H9 (cell line): Measurements from ENCODE around the gene BRSK1. TPM values are rescaled to one million over a fixed set of nuclear protein-coding genes. Genes with fewer than 3 reads are reported as not detected.
A peak's percentile ranks its signal among the peaks of the same experiment; 100 is the strongest.

Experiments used
- DNase-seq: peaks from one replicate; pipeline ENCODE4 v3.0.0-alpha.2; 2017
- H2AFZ ChIP-seq: one replicate; pipeline ENCODE4 v1.6.1; 2013; ENCODE audit warnings: mild to moderate bottlenecking, low read length, control low read depth, moderate library complexity
- H2AK5ac ChIP-seq: 2 replicates; pipeline ENCODE4 v1.6.1; 2013; ENCODE audit warnings: low read length, control low read depth, mixed read lengths; ENCODE audit not compliant: insufficient read length
- H2BK120ac ChIP-seq: one replicate; pipeline ENCODE4 v1.6.1; 2013; ENCODE audit warnings: low read depth, mild to moderate bottlenecking, low read length, control low read depth, inconsistent platforms; ENCODE audit not compliant: poor library complexity, severe bottlenecking
- H2BK12ac ChIP-seq: 2 replicates; pipeline ENCODE4 v1.6.1; 2013; ENCODE audit warnings: low read length, control low read depth, mixed read lengths, low read depth; ENCODE audit not compliant: insufficient read length
- H2BK15ac ChIP-seq: 2 replicates; pipeline ENCODE4 v1.6.1; 2013; ENCODE audit warnings: low read depth, low read length, control low read depth
- H2BK20ac ChIP-seq: one replicate; pipeline ENCODE4 v1.6.1; 2013; ENCODE audit warnings: low read depth, mild to moderate bottlenecking, low read length, control low read depth, inconsistent platforms; ENCODE audit not compliant: poor library complexity, severe bottlenecking
- H2BK5ac ChIP-seq: 2 replicates; pipeline ENCODE4 v1.6.1; 2013; ENCODE audit warnings: low read length, control low read depth, mixed read lengths; ENCODE audit not compliant: insufficient read length
- H3K14ac ChIP-seq: 2 replicates; pipeline ENCODE4 v1.6.1; 2013; ENCODE audit warnings: low read length, control low read depth; ENCODE audit not compliant: insufficient read depth
- H3K18ac ChIP-seq: 2 replicates; pipeline ENCODE4 v1.6.1; 2013; ENCODE audit warnings: low read depth, mild to moderate bottlenecking, mixed read lengths, low read length, control low read depth; ENCODE audit not compliant: insufficient read length
- H3K23ac ChIP-seq: 2 replicates; pipeline ENCODE4 v1.6.1; 2013; ENCODE audit warnings: low read length, control low read depth, mixed read lengths, low read depth; ENCODE audit not compliant: insufficient read length
- H3K23me2 ChIP-seq: 2 replicates; pipeline ENCODE4 v1.6.1; 2013; ENCODE audit warnings: low read depth, mild to moderate bottlenecking, mixed read lengths, low read length, control low read depth; ENCODE audit not compliant: insufficient read length, poor library complexity, severe bottlenecking
- H3K27ac ChIP-seq: 2 replicates; pipeline ENCODE4 v1.5.1; 2013; ENCODE audit warnings: low read length, control low read depth, mixed read lengths, low read depth; ENCODE audit not compliant: insufficient read length
- H3K27me3 ChIP-seq: 2 replicates; pipeline ENCODE4 v1.6.1; 2013; ENCODE audit warnings: low read length, control low read depth, inconsistent platforms; ENCODE audit not compliant: insufficient read depth
- H3K4ac ChIP-seq: 2 replicates; pipeline ENCODE4 v1.6.1; 2013; ENCODE audit warnings: low read depth, mild to moderate bottlenecking, control low read depth, inconsistent platforms, low read length, moderate library complexity
- H3K4me1 ChIP-seq: 2 replicates; pipeline ENCODE4 v1.6.1; 2013; ENCODE audit warnings: low read length, control low read depth, inconsistent platforms; ENCODE audit not compliant: insufficient read depth
- H3K4me2 ChIP-seq: 2 replicates; pipeline ENCODE4 v1.6.1; 2013; ENCODE audit warnings: low read length, control low read depth, mixed read lengths; ENCODE audit not compliant: insufficient read length, insufficient read depth
- H3K56ac ChIP-seq: 2 replicates; pipeline ENCODE4 v1.6.1; 2013; ENCODE audit warnings: low read depth, mild to moderate bottlenecking, mixed read lengths, low read length, control low read depth; ENCODE audit not compliant: insufficient read length
- H3K79me1 ChIP-seq: 2 replicates; pipeline ENCODE4 v1.6.1; 2013; ENCODE audit warnings: low read depth, mild to moderate bottlenecking, moderate library complexity, low read length, control low read depth, inconsistent platforms; ENCODE audit not compliant: insufficient read depth, poor library complexity, severe bottlenecking
- H3K79me2 ChIP-seq: 2 replicates; pipeline ENCODE4 v1.6.1; 2013; ENCODE audit warnings: low read length, control low read depth, inconsistent platforms; ENCODE audit not compliant: insufficient read depth
- H3K9ac ChIP-seq: 2 replicates; pipeline ENCODE4 v1.6.1; 2013; ENCODE audit warnings: low read length, control low read depth, mixed read lengths; ENCODE audit not compliant: insufficient read length; ENCODE audit errors: extremely low read depth
- H3K9me3 ChIP-seq: one replicate; pipeline ENCODE4 v1.6.1; 2013; ENCODE audit warnings: low read depth, low read length, inconsistent platforms; ENCODE audit not compliant: control insufficient read depth
- H3T11ph ChIP-seq: one replicate; pipeline ENCODE4 v1.6.1; 2013; ENCODE audit warnings: mild to moderate bottlenecking, low read length, control low read depth, inconsistent platforms
- H4K20me1 ChIP-seq: one replicate; pipeline ENCODE4 v1.6.1; 2013; ENCODE audit not compliant: control insufficient read depth, insufficient read length, insufficient read depth
- H4K5ac ChIP-seq: 2 replicates; pipeline ENCODE4 v1.6.1; 2013; ENCODE audit warnings: low read depth, mild to moderate bottlenecking, mixed read lengths, low read length, control low read depth; ENCODE audit not compliant: insufficient read length
- H4K8ac ChIP-seq: replicated peaks from 2 replicates; pipeline ENCODE4 v1.6.1; 2013; ENCODE audit warnings: low read length, control low read depth, mixed read lengths, low read depth; ENCODE audit not compliant: insufficient read length
- H4K91ac ChIP-seq: 2 replicates; pipeline ENCODE4 v1.6.1; 2013; ENCODE audit warnings: low read depth, mild to moderate bottlenecking, moderate library complexity, mixed read lengths, low read length, control low read depth; ENCODE audit not compliant: insufficient read length
- H3K27ac Mint-ChIP-seq, 3 experiments: 2 replicates in 2 of 3; 3 replicates in 1 of 3; pipeline ENCODE4 v1.8.0; 2020 to 2021; ENCODE audit warnings: mixed read lengths in 3 of 3, mild to moderate bottlenecking in 1 of 3, moderate library complexity in 1 of 3
- H3K27me3 Mint-ChIP-seq: 2 replicates; pipeline ENCODE4 v1.8.0; 2021; ENCODE audit warnings: low read depth, mild to moderate bottlenecking, moderate library complexity, mixed read lengths
- H3K36me3 Mint-ChIP-seq, 3 experiments: 2 replicates in 2 of 3; 3 replicates in 1 of 3; pipeline ENCODE4 v1.8.0; 2020 to 2021; ENCODE audit warnings: low read depth in 3 of 3, mixed read lengths in 3 of 3; ENCODE audit not compliant: insufficient read depth in 1 of 3
- H3K4me1 Mint-ChIP-seq, 2 experiments: 2 replicates each; pipeline ENCODE4 v1.8.0; 2020; ENCODE audit warnings: mixed read lengths in 2 of 2
- H3K4me3 Mint-ChIP-seq, 2 experiments: 2 replicates in 1 of 2; 3 replicates in 1 of 2; pipeline ENCODE4 v1.8.0; 2020 to 2021; ENCODE audit warnings: mild to moderate bottlenecking in 2 of 2, mixed read lengths in 2 of 2, moderate library complexity in 1 of 2
- H3K9me3 Mint-ChIP-seq, 2 experiments: 2 replicates in 1 of 2; 3 replicates in 1 of 2; pipeline ENCODE4 v1.8.0; 2020; ENCODE audit warnings: mild to moderate bottlenecking in 2 of 2, mixed read lengths in 2 of 2, moderate library complexity in 1 of 2
- CTCF ChIP-seq: fragments of 200-600 bp; sonication (generic); conservative IDR thresholded peaks from 3 replicates; pipeline ENCODE4 v1.8.0; 2021; ENCODE audit warnings: antibody characterized with exemption, mild to moderate bottlenecking
- WGBS: extraction: QIAGEN DNeasy Blood & Tissue Kit; methylation state at CpG from one replicate; pipeline ENCODE4 v1.1.7; 2013; ENCODE audit warnings: missing lambda C conversion rate, low lambda C conversion rate, mixed read lengths; ENCODE audit not compliant: insufficient read length; ENCODE audit errors: extremely low coverage; 5-methylcytosine and 5-hydroxymethylcytosine counted together
- total RNA-seq: library from RNA; stranded (reverse); gene quantifications from 2 replicates; pipeline ENCODE4 v1.2.1, GENCODE V29; 2021

BRSK1 gene
- total RNA-seq, 1 experiment from 2014 or later: 43.5 TPM

DNA sequence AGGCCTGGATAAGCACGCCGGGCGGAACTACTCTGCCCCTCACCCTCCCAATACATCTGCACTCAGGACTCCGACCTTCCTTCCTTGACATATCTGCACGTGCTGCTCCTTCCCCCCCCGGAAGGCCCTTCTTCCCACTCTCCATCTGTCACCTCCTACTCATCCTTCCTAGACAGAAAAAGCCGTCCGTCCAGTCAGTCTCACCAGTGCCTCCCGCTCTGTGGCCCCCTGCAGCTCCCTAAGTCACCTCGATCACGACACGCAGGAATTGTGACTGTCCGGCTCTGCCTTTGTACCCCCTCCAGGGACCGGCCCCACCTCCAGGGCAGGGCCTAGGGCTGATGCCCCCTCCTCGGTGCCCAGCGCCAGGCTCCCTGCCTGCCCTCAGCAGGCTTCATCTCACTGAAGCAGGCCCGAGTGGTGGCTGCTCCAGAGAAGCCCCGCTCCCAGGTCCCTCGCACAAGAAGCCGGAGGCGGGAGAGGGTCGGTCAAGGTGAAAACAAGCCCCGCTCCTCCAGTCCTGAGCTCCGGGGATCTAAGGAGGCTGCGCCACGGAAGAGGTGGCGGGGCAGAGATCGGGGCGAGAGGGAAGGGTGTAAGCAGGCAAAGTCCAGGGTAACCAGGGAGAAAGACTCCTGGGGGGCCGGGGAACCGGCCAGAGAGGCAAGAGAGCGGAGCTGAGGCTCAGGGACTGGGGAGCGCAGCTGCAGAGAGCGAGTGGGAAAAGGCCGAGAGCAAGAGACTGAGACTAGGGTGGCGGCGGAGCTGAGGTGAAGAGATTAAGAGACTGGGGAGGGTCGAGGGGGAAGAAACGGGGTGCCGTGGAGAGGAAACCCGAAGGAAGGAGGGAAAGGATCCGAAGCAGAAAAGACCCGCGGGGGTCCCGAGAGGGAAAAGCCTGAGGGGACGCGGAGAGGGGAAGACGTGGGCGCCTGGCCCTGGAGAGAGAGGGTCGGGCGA, 26.1 kb upstream of the BRSK1 start:
- H4K8ac ChIP-seq: no peak overlapping the region
- WGBS: no CpG with 5 or more reads among the region's 51 CpGs
- H2AFZ ChIP-seq: no peak overlapping the region
- H4K20me1 ChIP-seq: peaks cover 3% of the 10 kb centered on the region
- no peak for DNase-seq
- no peak overlapping the region for H3K18ac ChIP-seq
- Mint-ChIP-seq H3K27ac (peak overlapping the region in 2 of 3 experiments; percentile 90 to 93; a peak in 6 of 7 replicates), H3K36me3 (peaks cover 5 to 10% (median 9%) of the 10 kb centered on the region in 3 experiments; a peak in 6 of 7 replicates), H3K4me1 (peaks cover 45 to 56% of the 10 kb centered on the region in 2 experiments), H3K27me3 (no peaks in the 10 kb centered on the region; the same call in 1 of the 2 replicates), H3K4me3 (peak overlapping the region; percentile 97 to 99), H3K9me3 (no peaks in the 10 kb centered on the region)
- H3K56ac ChIP-seq: no peak overlapping the region
- no peak overlapping the region for H2BK5ac ChIP-seq
- H3K23me2 ChIP-seq: peaks cover 9% of the 10 kb centered on the region
- no peak overlapping the region for H2BK120ac ChIP-seq
- no peak overlapping the region for H4K5ac ChIP-seq
- no peak overlapping the region for H2AK5ac ChIP-seq
- H3K27me3 ChIP-seq: no peaks in the 10 kb centered on the region
- H3K4me1 ChIP-seq: peaks cover 12% of the 10 kb centered on the region; the same call in 1 of the 2 replicates
- no peak overlapping the region for H3K27ac ChIP-seq
- H3K9ac ChIP-seq: peak overlapping the region; percentile 42
- TF ChIP-seq CTCF: no peak
- no peak overlapping the region for H3K23ac ChIP-seq
- no peak overlapping the region for H4K91ac ChIP-seq
- H2BK20ac ChIP-seq: no peak overlapping the region
- H3K79me1 ChIP-seq: peaks cover 18% of the 10 kb centered on the region
- peak overlapping the region; percentile 3; the same call in 1 of the 2 replicates for H3K14ac ChIP-seq
- H3K4ac ChIP-seq: no peak overlapping the region
- H3K4me2 ChIP-seq: peak overlapping the region; percentile 80
- no peak overlapping the region for H2BK12ac ChIP-seq
- no peaks in the 10 kb centered on the region for H3K9me3 ChIP-seq
- H2BK15ac ChIP-seq: no peak overlapping the region
- H3T11ph ChIP-seq: no peak overlapping the region
- H3K79me2 ChIP-seq: peaks cover 45% of the 10 kb centered on the region; the same call in 1 of the 2 replicates
